HCEC 1CT (cell line): ENCODE data around the gene SHBG.
"Not testable (repeated sequence)": the region's sequence is repeated elsewhere in the genome, so short reads cannot be mapped to it uniquely, and the experiment has no call there.

Experiments
- DNase-seq: peaks from one replicate; pipeline ENCODE4 v3.0.0-alpha.2; 2017

The SHBG gene

DNA sequence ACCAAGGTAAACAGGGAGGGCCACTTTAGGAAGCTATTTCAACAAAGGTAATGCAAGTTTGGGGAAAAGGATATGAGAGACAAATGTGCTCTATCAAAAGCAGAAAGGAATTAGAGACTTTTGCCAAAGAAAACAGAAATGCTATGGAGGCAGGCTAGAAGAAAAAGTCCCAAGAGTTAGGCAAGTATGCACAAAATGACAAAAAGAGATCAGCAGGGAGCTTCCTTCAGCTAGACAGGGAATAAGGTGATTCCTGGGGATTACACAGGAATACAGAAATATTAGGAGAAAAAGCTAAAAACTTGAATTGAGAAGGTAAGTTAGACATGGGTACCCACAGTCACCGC is 17.7 kb upstream of the SHBG start:
- DNase-seq: no peak

DNA sequence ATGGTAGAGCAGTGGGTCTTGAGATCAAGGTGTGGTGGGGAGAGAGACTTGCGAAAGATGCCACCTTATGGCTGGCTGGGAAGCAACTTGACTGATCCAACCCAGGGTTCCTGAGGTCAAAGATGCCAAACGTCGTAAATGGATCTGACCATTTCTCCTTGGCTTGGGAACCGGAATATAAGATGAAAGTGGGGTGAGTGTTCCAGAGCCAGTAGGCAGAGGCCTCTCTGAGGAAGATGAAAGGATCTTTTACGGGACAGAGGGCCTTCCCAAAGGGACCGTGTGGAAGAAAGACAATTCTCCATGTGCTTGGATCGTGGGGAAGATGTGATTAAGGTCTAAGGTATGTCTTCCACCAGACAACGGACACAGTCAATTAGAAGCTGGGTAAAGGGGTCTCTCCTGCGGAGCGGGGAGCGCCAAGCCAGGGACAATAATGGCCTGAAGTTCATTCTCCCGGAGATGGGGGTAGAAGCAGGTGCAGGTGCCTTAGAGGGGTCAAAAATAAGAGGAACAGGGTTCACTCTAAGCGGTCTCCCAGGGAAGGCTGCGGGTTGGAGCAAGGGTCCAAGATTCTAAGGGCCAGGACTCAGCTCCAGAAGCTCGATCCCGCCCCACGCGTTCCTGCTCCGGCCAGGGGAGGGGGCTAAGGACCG is 16.0 kb upstream of the SHBG start:
- DNase-seq: peak; percentile 37

DNA sequence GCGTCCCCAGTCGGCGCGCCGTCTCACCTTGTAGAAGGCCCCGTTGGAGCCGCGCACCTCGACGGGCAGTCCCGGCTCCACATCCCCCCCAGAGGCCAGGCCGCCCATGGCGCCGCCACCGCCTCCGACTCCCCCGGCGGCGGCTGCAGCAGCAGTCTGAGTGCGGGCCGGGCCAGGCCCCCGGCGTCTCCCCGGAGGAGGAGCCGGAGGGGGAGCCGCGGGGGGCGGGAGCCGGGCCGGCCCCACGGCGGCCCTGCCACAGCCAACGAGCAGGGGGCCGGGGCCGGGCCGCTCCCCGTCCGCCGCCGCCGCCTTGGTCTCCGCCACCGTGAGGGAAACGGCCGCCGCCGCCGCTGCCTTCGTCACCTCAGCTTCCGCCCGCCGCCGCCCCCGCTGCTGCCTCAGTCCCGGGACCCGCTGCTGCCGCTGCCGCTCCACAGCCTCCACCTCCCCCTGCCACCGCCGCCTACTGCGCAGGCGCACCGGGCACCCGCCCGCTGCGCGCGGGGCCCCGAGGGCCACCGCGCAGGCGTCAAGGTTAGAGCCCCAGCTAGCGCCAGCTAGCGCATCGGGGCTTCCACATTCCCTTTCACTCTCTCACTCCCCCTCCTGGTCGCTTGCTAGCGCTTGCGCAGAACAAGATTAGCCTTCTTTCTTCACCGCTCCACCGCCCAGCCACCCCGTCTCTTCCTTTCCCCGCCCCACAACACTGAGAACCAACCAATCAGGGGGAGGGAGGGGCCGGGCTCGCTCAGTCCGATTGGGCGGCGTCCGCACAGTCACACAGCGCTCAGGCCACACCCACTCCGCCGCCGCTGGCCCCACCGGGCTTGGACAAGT is 15.3 kb upstream of the SHBG start, which contains the start of gene FXR2:
Gene FXR2, minus strand, starts transcription at position 473 of the 840 bp plus-strand sequence. Its CDS starts 365 bp downstream, at position 108.
- peak; percentile 98 for DNase-seq

DNA sequence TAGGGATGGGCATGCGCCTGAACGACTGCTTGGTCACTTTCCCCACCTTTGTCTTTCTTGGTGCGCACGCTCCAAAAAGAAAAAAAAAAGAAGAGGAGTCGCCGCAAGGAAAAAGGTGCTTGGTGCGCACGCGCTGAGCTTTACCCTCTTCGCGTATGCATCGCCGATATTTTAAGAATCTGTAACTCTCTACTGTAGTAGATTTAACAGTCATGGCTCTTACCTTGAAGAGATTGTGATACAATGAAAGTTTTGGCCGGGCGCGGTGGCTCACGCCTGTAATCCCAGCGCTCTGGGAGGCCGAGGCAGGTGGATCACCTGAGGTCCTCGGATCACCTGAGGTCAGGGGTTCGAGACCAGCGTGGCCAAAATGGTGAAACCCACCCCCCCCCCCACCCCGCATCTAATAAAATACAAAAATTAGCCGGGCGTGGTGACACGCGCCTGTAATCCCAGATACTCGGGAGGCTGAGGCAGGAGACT is 14.6 kb upstream of the SHBG start:
- DNase-seq: no peak

DNA sequence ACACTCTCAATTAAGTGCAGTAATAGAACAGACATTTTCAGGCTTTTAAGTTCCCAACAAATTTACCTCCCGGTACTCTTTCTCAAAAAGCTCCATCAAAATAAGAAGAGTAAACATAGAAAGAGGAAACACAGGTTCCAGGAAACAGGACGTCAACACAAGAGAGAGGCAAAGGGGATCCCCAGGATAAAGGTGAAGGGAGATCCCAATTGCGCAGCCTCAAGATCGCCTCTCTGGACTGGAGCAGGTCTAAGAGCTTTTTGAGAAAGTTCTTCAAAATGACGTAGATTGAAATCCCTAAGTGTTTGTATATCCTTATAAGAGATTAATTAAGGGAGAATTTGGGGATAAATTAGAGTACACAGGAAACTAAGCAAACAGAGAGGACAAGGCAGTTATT is 11.3 kb upstream of the SHBG start:
- DNase-seq: no peak

DNA sequence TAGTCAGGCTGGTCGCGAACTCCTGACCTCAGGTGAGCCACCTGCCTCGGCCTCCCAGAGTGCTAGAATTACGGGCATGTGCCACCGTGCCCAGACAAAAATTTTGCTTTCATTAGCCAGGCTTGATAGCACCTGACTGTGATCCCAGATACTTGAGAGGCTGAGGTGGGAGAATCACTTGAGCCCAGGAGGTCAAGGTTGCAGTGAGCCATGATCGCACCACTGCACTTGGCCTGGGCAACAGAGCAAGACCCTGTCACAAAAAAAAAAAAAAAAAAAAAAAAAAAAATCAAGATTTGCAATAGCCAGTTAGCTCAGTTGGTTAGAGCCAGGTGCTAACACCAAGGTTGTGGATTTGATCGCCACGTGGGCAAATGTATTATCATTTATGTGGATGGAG is 9.1 kb upstream of the SHBG start:
- no peak for DNase-seq

DNA sequence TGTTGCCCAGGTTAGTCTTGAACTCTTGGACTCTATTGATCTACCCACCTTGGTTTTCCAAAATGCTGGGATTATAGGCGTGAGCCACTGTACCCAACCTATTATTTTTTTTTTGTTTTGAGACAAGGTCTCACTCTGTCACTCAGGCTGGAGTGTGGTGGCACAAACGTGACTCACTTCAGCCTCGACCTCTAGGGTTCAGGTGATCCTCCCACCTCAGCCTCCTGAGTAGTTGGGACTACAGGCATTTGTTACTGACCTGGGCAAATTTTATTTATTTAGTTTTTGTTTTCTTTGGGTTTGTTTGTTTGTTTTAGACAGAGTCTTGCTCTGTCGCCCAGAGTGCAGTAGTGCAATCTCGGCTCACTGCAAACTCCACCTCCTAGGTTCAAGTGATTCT is 6.3 kb upstream of the SHBG start:
- no peak for DNase-seq

DNA sequence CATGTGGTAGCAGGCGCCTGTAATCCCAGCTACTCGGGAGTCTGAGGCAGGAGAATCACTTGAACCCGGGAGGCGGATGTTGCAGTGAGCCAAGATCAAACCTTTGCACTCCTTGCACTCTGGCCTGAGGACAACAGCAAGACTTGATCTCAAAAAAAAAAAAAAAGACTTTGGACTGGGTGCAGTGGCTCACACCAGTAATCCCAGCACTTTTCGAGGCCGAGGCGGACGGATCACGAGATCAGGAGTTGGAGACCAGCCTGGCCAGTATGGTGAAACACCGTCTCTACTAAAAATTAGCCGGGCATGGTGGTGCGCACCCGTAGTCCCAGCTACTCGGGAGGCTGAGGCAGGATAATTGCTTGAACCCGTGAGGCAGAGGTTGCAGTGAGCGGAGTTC is 4.2 kb upstream of the SHBG start:
- not testable (repeated sequence) for DNase-seq

DNA sequence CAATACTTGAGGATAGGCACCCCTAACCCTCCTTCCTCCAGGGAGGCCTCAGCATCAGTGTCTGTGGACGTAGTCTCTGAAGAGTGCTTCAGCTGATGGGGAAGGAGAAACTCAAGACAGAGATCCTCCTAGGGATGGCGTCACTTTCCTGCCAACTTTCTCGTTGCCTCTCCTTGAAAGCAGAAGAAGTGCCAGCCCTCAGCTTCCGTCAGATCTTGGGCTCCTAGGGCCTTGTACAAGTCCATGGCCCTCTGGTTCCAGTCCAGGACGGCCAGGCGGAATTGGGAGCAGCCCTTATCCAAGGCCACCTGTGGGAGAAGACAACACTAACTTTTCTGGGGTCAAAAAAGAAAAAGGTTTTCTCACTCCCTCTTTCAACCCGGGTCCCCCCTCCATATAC is 3.6 kb upstream of the SHBG start:
- DNase-seq: no peak

DNA sequence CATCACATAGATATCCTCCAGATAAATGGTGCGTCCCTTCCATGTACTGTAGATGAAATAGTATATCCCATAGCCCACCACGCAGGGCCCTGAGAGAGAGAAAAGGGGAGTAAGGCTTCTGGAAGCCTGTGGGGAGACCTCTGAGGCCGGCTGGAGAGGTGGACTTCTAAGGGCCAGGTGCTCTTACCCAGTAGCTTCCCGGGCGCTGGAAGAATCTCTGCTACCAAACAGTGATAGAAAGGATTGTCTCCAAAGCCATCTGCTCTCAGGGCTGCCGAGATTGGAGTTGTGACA is 3.0 kb upstream of the SHBG start:
- no peak for DNase-seq

DNA sequence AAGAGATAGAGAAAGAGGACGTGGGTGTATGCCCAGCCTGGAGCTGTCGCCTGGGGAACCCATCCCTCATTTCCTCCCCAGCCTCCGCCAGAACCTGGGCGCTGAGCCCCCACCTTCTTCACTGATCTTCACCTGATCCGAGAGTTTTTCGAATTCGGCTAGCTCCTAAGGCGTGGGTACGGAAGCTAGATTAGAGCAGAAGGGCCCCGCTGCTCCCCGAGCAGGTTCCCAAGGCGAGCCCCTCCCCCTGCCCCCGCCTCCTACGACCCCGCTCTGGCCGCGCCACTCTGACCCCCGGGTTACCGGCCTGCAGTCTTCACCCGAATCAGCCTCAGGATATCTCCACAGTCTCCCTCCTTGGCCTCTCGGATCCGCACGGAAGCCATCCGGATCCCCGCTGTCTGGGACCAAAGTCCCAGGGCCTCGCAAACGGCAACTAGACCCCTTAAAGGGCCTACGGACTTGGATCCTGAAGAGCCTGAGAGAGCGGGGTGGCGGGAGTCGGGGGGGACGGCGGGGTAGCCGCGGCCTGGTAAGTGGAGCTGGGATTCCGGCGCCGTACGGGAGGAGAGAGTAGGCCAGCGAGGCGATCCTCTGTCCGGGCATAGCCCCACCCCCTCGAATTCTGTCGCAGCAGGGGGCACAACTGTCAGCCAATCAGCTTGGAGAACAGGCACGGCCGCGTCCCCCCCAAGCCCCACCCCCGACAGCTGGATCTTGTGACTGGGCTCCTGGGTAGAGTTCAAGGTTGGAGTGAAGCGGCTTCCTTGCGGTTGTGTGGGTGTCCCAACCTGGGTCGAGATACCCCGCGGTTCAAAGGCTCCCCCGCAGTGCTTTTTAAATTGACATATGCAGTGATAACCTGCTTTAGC is 2.4 kb upstream of the SHBG start, which contains the start of gene SAT2:
Gene SAT2, minus strand, starts transcription at position 572 of the 872 bp plus-strand sequence. Its CDS starts 186 bp downstream, at position 386.
- DNase-seq: peak; percentile 88

DNA sequence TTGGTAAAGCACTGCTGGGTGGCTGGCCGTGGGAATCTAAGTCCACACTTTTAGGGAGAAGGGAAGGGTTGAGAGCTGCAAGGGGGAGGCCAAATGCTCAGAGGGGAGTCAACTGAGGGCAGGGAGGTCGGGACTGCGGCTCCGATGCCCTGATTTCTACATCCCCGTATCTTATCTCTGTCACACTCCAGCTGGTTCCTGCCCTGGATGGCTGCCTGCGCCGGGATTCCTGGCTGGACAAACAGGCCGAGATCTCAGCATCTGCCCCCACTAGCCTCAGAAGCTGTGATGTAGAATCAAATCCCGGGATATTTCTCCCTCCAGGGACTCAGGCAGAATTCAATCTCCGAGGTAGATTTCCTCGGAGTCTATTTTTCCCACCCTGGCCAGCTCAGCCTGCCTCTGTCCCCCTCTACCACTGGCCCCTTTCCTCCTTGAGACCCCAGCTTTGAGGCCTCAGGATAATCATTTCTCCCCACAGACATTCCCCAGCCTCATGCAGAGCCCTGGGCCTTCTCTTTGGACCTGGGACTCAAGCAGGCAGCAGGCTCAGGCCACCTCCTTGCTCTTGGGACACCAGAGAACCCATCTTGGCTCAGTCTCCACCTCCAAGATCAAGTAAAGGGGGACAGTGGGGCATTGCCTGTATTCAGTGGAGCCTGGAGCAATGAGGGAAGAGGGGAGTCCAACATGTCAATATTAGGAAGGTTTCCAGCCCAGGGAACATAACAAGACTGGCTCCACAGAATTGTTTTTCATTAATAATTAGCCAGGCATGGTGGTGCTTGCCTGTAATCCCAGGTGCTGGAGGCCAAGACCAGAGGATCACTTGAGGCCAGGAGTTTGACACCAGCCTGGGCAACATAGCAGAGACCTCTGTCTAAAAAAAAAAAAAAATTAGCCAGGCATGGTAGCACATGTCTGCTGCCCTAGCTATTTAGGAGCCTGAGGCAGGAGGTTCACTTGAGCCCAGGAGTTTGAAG is 1.8 kb downstream of the SHBG start:
- no peak for DNase-seq

DNA sequence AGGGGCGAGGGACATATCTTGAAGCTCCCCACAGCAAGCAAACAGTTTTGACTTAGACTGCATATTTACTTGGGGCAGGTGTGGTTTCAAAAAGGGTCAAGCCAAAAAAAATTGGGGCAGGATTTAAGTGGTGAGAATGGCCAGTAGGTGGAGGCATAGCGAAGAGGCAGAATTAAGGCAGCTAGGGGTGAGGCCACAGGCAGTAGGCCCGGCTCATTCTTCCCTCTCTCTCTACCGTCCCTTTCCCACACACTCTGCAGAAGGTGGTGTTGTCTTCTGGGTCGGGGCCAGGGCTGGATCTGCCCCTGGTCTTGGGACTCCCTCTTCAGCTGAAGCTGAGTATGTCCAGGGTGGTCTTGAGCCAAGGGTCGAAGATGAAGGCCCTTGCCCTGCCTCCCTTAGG is 2.6 kb downstream of the SHBG start:
- DNase-seq: peak; percentile 39

DNA sequence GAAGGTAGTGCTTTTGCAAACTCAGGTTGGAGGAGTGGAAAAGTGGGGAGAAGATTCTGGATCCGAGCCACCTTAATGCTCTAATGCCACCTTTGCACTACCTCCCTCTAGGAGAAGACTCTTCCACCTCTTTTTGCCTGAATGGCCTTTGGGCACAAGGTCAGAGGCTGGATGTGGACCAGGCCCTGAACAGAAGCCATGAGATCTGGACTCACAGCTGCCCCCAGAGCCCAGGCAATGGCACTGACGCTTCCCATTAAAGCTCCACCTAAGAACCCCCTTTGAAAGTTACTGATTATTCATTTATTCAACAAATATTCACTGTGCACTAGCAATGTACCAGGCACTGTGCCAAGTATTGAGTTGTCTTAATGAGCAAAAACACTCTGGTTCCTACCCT is 3.2 kb downstream of the SHBG start:
- no peak for DNase-seq

DNA sequence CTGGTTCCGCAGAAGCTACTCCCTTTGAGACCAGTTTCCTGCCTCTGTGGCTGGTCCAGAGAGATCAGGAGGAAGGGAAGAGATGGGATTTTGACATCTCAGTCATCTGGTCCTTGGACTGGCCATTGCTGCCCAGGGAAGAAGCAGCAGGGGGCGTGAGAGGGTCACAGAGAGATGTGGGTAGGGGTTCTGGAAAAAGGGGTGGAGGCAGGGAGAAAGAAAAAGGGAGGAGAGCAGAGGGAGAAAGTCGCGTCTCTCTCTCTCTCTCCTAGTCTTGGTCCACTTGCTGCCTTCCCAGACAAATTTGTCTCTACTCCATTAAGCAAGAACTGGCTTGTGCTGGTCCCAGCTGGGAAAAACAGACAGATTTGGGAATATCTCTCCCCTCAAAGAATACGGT is 4.4 kb downstream of the SHBG start:
- DNase-seq: peak; percentile 11

DNA sequence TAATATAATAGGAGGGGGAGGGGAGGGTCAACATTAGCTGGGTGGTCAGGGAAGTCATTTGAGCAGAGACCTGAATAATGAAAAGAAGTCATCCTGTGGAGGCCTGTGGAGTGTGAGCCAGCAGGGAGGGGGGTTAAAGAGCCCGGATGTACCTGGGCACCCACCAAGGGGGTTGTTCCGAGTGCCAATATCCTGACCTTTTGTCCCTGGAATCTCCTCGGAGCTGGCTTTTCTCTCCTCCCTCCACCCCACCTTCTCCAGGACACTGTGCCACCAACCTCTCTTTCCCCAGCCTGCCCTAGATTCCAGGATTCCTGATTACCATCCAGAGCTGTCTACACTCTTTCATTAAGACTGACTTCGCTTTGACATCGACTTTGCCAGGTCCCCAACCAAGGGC is 6.2 kb downstream of the SHBG start:
- no peak for DNase-seq

DNA sequence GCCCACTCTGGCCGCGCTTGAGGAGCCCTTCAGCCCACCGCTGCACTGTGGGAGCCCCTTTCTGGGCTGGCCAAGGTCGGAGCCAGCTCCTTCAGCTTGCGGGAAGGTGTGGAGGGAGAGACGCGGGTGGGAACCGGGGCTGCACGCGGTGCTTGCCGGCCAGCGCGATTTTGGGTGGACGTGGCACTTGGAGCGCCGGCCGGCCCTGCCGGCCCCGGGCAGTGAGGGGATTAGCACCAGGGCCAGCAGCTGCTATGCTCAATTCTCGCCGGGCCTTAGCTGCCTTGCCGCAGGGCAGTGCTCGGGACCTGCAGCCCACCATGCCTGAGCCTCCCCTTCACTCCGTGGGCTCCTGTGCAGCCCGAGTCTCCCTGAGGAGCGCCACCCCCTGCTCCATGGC is 10.8 kb downstream of the SHBG start:
- DNase-seq: no peak

DNA sequence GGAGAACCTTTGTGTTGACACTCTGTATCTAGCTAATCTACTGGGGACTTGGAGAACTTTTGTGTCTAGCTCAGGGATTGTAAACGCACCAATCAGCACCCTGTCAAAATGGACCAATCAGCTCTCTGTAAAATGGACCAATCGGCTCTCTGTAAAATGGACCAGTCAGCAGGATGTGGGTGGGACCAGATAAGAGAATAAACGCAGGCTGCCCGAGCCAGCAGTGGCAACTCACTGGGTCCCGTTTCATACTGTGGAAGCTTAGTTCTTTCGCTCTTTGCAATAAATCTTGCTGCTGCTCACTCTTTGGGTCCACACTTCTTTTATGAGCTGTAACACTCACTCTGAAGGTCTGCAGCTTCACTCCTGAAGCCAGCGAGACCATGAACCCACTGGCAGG is 11.7 kb downstream of the SHBG start:
- DNase-seq: not testable (repeated sequence)

DNA sequence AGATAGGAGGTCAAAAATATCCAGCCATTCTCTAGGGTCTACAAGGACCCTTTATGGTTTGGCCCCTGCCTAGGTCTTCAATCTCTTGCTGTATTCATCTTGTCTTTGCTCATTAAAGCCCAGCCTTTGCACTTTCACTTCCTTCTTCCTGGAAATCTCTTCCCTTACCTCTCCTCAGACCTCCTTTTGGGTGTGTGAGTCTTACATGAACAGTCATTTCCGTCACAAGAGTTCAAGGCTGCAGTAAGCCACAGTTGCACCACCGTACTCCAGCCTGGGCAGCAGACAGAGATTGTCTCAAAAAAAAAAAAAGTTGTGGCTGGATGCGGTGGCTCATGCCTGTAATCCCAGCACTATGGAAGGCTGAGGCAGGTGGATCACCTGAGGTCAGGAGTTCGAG is 14.8 kb downstream of the SHBG start:
- DNase-seq: no peak

DNA sequence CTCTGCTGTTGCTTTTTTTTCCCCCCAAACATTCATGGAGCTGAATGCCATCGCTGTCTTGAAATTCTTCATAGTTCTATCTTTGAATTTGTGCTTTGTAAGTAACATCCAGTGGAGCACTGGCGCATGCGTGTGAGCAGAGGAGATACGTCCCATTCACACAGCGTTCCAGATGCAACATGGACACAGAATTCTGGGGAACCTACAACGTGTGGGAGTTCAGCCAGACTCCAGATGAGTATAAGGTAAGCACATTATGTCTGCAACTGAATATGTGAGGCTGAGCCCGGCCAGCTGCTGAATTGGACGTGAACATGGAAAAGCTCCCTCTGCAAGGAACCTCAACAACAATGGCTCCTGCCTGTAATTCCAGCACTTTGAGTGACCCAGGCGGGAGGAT is 16.5 kb downstream of the SHBG start:
- DNase-seq: no peak

DNA sequence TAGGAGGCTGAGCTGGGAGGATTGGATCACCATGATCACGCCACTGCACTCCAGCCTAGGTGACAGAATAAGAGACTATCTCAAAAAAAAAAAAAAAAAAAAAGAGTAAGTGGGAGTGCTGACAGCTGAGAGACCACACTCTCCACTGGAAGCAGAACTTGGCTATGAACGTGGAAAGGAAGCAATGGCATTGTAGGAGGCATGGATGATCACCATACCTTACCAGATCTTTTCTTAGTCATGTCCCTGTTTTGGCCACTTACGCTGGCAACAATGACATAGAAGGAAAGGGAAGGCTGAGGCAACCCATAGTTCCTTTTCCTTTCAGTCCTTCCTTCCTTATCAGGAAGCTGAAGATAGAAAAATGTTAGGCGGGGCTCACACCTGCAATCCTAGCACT is 17.1 kb downstream of the SHBG start:
- DNase-seq: no peak

DNA sequence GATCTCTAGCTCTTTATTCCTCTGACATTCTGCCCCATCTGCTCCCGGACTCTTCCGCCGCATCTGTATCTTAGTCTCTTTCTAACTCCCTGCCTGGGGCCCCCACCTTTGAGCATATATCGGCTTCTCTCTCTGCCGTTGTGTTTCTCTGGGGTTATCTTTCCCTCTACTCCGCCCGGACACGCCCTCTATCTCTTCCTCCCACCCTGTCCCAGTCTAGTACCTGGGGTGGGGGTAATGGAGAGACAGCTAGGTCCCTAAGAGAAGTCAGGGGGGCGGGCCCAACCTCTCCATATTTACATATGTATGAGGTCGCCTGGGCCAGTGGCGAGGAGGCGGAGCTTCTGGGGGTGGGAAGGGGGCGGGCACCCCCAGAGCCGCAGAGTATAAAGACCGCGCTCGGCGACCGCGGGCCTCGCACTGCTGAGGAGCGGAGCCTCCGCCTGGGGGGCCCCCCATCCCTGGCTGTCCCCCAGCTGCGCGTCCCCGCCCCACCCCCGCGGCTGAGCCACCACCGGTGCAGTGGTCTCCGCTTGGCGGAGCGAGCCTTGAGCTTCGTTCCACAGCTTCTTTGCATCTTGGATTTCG is 20.7 kb downstream of the SHBG start, which contains the start of gene ATP1B2:
Gene ATP1B2, plus strand, starts transcription at position 418 of the 588 bp plus-strand sequence. CDS start 593 bp downstream, outside the sequence.
- no peak for DNase-seq
